K562 (cell line): Measurements from ENCODE around the gene NRM. TPM values are rescaled to one million over a fixed set of nuclear protein-coding genes. Genes with fewer than 3 reads are reported as not detected.

Experiments used
- CCAR2 ChIP-seq: fragments of 200-400 bp; formaldehyde crosslinking; IDR thresholded peaks from 2 replicates; pipeline ENCODE4 v1.6.1; 2017; ENCODE audit warnings: mild to moderate bottlenecking, low read depth, low read length
- DPF2 ChIP-seq: fragments of 450-650 bp; IDR thresholded peaks from 2 replicates; pipeline ENCODE4 v1.6.1; 2016
- EWSR1 ChIP-seq: fragments of 450-650 bp; IDR thresholded peaks from 2 replicates; pipeline ENCODE4 v1.6.1; 2018; ENCODE audit warnings: borderline replicate concordance, mild to moderate bottlenecking, low read depth, moderate library complexity; ENCODE audit not compliant: partially characterized antibody
- FOXP1 ChIP-seq: sonication (generic); formaldehyde crosslinking; IDR thresholded peaks from 2 replicates; pipeline ENCODE4 v1.8.0; 2022; ENCODE audit warnings: mild to moderate bottlenecking, missing genetic modification reagents
- HMG20A ChIP-seq: fragments of 450-650 bp; formaldehyde crosslinking; conservative IDR thresholded peaks from 2 replicates; pipeline ENCODE4 v1.4.0; 2020; ENCODE audit warnings: mild to moderate bottlenecking, mixed read lengths
- RBBP5 ChIP-seq: fragments of 200-600 bp; sonication (generic); IDR thresholded peaks from 2 replicates; pipeline ENCODE4 v1.6.1; 2012; ENCODE audit warnings: borderline replicate concordance, mild to moderate bottlenecking, low read length, control low read depth, inconsistent platforms; ENCODE audit not compliant: insufficient read depth, poor library complexity, severe bottlenecking
- SETDB1 ChIP-seq: IDR thresholded peaks from one replicate; pipeline ENCODE4 v1.6.1; 2012; ENCODE audit warnings: low read length, control low read depth, inconsistent platforms
- SIX5 ChIP-seq, 2 experiments: IDR thresholded peaks; 2 replicates each; pipeline ENCODE4 v1.6.1; 2011; ENCODE audit warnings: low read length in 2 of 2, borderline replicate concordance in 1 of 2, low read depth in 1 of 2, mild to moderate bottlenecking in 1 of 2, moderate library complexity in 1 of 2; ENCODE audit not compliant: insufficient read depth in 1 of 2
- XRCC3 ChIP-seq: fragments of 450-650 bp; IDR thresholded peaks from 2 replicates; pipeline ENCODE4 v1.6.1; 2017; ENCODE audit warnings: mild to moderate bottlenecking, moderate library complexity
- ZNF445 ChIP-seq: fragments of 250-450 bp; sonication (Bioruptor Pico); IDR thresholded peaks from 2 replicates; pipeline ENCODE4 v1.4.0; 2020; ENCODE audit warnings: low read depth, mild to moderate bottlenecking, moderate library complexity
- ZNF830 ChIP-seq: fragments of 250-450 bp; sonication (Bioruptor Pico); IDR thresholded peaks from 2 replicates; pipeline ENCODE4 v1.5.0; 2021; ENCODE audit warnings: mild to moderate bottlenecking
- polyA plus RNA-seq, 8 experiments: library from polyadenylated mRNA; depleted of rRNA in 4 of 8; stranded (reverse) in 5 of 8; unstranded in 3 of 8; fragments of >200 nt; fragmentation: Nextera tagmentation in 2 of 8; fragmentation: Illumina TruSeq in 1 of 8; extraction: Ambion mirVana in 2 of 8; extraction: Trizol in 1 of 8; gene quantifications; 2 replicates each; pipeline versions ENCODE4 v1.2.1 to v1.2.3, GENCODE V29; 2011 to 2014; ENCODE audit warnings: inconsistent platforms in 1 of 8, missing spikeins in 1 of 8
- total RNA-seq, 7 experiments: library from RNA; depleted of rRNA in 6 of 7; stranded (reverse); fragments of >200 nt in 6 of 7; fragmentation: Illumina TruSeq in 2 of 7; extraction: Trizol in 2 of 7; gene quantifications; 2 replicates each; pipeline versions ENCODE4 v1.2.1 to v1.2.3, GENCODE V29; 2011 to 2021; ENCODE audit warnings: low replicate concordance in 1 of 7
- TF ChIP-seq, protein P1 (sequence below): fragments of 450-650 bp; formaldehyde crosslinking; conservative IDR thresholded peaks from 2 replicates; pipeline ENCODE4 v1.4.0; 2022; ENCODE audit warnings: mild to moderate bottlenecking, missing genetic modification characterization
- TF ChIP-seq, protein P2 (sequence below): IDR thresholded peaks from 3 replicates; pipeline ENCODE4 v1.6.1; 2011; ENCODE audit warnings: borderline replicate concordance, mild to moderate bottlenecking; ENCODE audit not compliant: insufficient read length, insufficient read depth
- TF ChIP-seq, protein P3 (sequence below): fragments of 250-450 bp; sonication (Bioruptor Pico); IDR thresholded peaks from 2 replicates; pipeline ENCODE4 v1.4.0; 2020
- TF ChIP-seq, protein P4 (sequence below): fragments of 150-350 bp; conservative IDR thresholded peaks from 2 replicates; pipeline ENCODE4 v1.6.1; 2014; ENCODE audit warnings: low read length

The NRM gene
- total and polyA plus RNA-seq, 9 of the 15 experiments (the other 6 are each of a cell fraction or from before 2014, with no cell fraction given) = 9.7 to 58.2 (median 18.1) TPM

DNA sequence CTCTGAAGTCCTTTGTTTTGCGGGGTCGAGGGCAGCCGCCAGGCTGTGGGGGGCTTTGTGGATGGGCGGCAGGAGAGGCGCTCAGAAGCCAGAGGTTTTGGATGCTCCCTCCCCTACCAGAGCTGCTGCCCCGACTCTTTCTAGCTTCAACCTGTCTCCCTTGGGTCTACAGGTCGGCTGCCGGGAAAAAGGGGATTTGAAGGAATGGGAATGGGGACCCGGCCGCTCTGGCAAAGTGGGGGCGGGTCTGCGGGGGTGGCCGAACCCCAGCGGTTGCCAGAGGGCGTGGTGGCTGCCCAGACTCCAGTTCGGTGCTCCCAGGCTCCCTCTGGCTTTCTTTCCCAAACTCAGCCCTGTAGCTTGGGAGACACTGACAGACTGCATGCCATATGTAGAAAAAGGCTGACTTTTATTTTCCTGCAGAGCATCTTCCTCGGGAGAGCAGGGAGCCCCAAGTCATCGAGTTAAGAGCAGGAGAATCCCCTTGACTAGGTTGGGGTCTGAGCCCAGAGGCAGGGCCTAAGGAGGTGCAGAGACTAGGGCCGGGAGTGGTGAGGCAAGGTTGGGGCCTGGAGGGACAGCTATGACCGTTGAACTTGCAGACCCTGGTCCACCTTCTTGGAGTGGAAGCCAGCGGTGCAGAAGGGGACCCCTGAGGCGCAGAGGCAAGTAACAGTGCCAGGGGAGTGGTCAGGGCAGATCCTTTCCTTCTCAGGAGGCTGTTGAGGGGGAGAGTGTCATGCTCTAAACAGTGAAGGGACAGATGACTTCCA, 2.9 kb downstream of the NRM start (continued):
- TF ChIP-seq DPF2 = 0 out of 2 replicates have a peak, but pooled peaks have one; percentile 4
- no peak for TF ChIP-seq ZNF445 (CRISPR knock-in tag)
- no peak for TF ChIP-seq FOXP1 (CRISPR knock-in tag)
- TF ChIP-seq CCAR2 = no peak
- no peak for TF ChIP-seq HMG20A (CRISPR knock-in tag)
- no peak for TF ChIP-seq ZNF830 (CRISPR knock-in tag)
- TF ChIP-seq, protein P1, sequence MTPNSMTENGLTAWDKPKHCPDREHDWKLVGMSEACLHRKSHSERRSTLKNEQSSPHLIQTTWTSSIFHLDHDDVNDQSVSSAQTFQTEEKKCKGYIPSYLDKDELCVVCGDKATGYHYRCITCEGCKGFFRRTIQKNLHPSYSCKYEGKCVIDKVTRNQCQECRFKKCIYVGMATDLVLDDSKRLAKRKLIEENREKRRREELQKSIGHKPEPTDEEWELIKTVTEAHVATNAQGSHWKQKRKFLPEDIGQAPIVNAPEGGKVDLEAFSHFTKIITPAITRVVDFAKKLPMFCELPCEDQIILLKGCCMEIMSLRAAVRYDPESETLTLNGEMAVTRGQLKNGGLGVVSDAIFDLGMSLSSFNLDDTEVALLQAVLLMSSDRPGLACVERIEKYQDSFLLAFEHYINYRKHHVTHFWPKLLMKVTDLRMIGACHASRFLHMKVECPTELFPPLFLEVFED (CRISPR knock-in tag) = no peak
- TF ChIP-seq SETDB1 = no peak
- TF ChIP-seq, protein P2, sequence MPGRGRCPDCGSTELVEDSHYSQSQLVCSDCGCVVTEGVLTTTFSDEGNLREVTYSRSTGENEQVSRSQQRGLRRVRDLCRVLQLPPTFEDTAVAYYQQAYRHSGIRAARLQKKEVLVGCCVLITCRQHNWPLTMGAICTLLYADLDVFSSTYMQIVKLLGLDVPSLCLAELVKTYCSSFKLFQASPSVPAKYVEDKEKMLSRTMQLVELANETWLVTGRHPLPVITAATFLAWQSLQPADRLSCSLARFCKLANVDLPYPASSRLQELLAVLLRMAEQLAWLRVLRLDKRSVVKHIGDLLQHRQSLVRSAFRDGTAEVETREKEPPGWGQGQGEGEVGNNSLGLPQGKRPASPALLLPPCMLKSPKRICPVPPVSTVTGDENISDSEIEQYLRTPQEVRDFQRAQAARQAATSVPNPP = no peak
- TF ChIP-seq, protein P3, sequence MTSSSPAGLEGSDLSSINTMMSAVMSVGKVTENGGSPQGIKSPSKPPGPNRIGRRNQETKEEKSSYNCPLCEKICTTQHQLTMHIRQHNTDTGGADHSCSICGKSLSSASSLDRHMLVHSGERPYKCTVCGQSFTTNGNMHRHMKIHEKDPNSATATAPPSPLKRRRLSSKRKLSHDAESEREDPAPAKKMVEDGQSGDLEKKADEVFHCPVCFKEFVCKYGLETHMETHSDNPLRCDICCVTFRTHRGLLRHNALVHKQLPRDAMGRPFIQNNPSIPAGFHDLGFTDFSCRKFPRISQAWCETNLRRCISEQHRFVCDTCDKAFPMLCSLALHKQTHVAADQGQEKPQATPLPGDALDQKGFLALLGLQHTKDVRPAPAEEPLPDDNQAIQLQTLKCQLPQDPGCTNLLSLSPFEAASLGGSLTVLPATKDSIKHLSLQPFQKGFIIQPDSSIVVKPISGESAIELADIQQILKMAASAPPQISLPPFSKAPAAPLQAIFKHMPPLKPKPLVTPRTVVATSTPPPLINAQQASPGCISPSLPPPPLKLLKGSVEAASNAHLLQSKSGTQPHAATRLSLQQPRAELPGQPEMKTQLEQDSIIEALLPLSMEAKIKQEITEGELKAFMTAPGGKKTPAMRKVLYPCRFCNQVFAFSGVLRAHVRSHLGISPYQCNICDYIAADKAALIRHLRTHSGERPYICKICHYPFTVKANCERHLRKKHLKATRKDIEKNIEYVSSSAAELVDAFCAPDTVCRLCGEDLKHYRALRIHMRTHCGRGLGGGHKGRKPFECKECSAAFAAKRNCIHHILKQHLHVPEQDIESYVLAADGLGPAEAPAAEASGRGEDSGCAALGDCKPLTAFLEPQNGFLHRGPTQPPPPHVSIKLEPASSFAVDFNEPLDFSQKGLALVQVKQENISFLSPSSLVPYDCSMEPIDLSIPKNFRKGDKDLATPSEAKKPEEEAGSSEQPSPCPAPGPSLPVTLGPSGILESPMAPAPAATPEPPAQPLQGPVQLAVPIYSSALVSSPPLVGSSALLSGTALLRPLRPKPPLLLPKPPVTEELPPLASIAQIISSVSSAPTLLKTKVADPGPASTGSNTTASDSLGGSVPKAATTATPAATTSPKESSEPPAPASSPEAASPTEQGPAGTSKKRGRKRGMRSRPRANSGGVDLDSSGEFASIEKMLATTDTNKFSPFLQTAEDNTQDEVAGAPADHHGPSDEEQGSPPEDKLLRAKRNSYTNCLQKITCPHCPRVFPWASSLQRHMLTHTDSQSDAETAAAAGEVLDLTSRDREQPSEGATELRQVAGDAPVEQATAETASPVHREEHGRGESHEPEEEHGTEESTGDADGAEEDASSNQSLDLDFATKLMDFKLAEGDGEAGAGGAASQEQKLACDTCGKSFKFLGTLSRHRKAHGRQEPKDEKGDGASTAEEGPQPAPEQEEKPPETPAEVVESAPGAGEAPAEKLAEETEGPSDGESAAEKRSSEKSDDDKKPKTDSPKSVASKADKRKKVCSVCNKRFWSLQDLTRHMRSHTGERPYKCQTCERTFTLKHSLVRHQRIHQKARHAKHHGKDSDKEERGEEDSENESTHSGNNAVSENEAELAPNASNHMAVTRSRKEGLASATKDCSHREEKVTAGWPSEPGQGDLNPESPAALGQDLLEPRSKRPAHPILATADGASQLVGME (CRISPR knock-in tag) = no peak
- TF ChIP-seq SIX5 (IDR thresholded peaks at IDR 0.05; ENCODE audit: borderline replicate concordance in 1 of 2, insufficient read depth in 1 of 2, low read depth in 1 of 2, low read length in 2 of 2) = no peak
- no peak for TF ChIP-seq EWSR1
- no peak for TF ChIP-seq XRCC3
- peak; percentile 20 for TF ChIP-seq RBBP5
- TF ChIP-seq, protein P4, sequence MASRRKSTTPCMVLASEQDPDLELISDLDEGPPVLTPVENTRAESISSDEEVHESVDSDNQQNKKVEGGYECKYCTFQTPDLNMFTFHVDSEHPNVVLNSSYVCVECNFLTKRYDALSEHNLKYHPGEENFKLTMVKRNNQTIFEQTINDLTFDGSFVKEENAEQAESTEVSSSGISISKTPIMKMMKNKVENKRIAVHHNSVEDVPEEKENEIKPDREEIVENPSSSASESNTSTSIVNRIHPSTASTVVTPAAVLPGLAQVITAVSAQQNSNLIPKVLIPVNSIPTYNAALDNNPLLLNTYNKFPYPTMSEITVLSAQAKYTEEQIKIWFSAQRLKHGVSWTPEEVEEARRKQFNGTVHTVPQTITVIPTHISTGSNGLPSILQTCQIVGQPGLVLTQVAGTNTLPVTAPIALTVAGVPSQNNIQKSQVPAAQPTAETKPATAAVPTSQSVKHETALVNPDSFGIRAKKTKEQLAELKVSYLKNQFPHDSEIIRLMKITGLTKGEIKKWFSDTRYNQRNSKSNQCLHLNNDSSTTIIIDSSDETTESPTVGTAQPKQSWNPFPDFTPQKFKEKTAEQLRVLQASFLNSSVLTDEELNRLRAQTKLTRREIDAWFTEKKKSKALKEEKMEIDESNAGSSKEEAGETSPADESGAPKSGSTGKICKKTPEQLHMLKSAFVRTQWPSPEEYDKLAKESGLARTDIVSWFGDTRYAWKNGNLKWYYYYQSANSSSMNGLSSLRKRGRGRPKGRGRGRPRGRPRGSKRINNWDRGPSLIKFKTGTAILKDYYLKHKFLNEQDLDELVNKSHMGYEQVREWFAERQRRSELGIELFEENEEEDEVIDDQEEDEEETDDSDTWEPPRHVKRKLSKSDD = no peak
